Liver (tissue), 3 donors: ENCODE data around the gene SCYGR8.

ENCODE experiments used
- FOXA1 ChIP-seq: IDR thresholded peaks from 2 replicates; pipeline ENCODE4 v1.6.1; 2016; ENCODE audit warnings: antibody characterized with exemption
- JUND ChIP-seq, 2 donors: IDR thresholded peaks; 2 replicates each; pipeline ENCODE4 v1.6.1; 2016; ENCODE audit warnings: antibody characterized with exemption in 2 of 2
- RAD21 ChIP-seq, 2 donors: IDR thresholded peaks; 2 replicates each; pipeline ENCODE4 v1.6.1; 2016; ENCODE audit warnings: antibody characterized with exemption in 2 of 2, mild to moderate bottlenecking in 2 of 2
- TAF1 ChIP-seq: conservative IDR thresholded peaks from 2 replicates; pipeline ENCODE4 v1.6.1; 2016; ENCODE audit warnings: antibody characterized with exemption, mild to moderate bottlenecking
- YY1 ChIP-seq: IDR thresholded peaks from 2 replicates; pipeline ENCODE4 v1.6.1; 2016; ENCODE audit warnings: antibody characterized with exemption, mild to moderate bottlenecking
- TF ChIP-seq, protein P1 (sequence below): fragments of 150-350 bp; IDR thresholded peaks from 2 replicates; pipeline ENCODE4 v1.5.1; 2017; ENCODE audit warnings: improper control_type of control experiment, low read depth, low read length; ENCODE audit not compliant: missing input control
- TF ChIP-seq, protein P2 (sequence below): IDR thresholded peaks from 2 replicates; pipeline ENCODE4 v1.6.1; 2016; ENCODE audit warnings: antibody characterized with exemption
- TF ChIP-seq, protein P3 (sequence below): IDR thresholded peaks from 2 replicates; pipeline ENCODE4 v1.6.1; 2016; ENCODE audit warnings: antibody characterized with exemption
- donor health status: healthy.
- donor health status: healthy.

DNA sequence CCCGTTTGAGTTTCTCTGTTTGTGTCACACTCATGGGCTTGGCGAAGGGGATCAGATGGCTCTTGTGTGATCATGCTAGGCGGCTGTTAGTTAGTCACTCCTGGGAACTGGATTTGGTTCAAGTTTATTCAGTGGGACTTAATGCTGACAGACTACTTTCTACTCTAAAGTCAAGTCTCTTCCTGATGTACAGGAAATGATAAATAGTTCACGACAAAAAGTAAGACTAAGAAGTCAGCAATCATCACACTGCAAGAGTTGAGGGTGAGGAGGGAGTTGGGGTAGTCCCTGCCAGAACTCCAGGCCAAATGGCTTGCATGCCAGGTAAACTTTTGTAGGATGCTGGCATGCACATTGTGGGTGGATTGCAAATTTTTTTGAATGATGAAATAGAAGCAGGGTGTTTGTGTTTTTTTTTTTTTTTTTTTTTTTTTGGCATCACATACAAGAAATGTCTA is 42.9 kb downstream of the SCYGR8 start:
- TF ChIP-seq, protein P1, sequence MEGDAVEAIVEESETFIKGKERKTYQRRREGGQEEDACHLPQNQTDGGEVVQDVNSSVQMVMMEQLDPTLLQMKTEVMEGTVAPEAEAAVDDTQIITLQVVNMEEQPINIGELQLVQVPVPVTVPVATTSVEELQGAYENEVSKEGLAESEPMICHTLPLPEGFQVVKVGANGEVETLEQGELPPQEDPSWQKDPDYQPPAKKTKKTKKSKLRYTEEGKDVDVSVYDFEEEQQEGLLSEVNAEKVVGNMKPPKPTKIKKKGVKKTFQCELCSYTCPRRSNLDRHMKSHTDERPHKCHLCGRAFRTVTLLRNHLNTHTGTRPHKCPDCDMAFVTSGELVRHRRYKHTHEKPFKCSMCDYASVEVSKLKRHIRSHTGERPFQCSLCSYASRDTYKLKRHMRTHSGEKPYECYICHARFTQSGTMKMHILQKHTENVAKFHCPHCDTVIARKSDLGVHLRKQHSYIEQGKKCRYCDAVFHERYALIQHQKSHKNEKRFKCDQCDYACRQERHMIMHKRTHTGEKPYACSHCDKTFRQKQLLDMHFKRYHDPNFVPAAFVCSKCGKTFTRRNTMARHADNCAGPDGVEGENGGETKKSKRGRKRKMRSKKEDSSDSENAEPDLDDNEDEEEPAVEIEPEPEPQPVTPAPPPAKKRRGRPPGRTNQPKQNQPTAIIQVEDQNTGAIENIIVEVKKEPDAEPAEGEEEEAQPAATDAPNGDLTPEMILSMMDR, result no peak
- TF ChIP-seq, protein P2, sequence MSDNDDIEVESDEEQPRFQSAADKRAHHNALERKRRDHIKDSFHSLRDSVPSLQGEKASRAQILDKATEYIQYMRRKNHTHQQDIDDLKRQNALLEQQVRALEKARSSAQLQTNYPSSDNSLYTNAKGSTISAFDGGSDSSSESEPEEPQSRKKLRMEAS, result no peak
- TF ChIP-seq FOXA1, result no peak
- no peak for TF ChIP-seq YY1
- TF ChIP-seq RAD21 (IDR thresholded peaks at IDR 0.05), result no peak
- no peak for TF ChIP-seq TAF1
- no peak for TF ChIP-seq JUND (IDR thresholded peaks at IDR 0.05)
- TF ChIP-seq, protein P3, sequence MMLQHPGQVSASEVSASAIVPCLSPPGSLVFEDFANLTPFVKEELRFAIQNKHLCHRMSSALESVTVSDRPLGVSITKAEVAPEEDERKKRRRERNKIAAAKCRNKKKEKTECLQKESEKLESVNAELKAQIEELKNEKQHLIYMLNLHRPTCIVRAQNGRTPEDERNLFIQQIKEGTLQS, result no peak
